H1 (cell line): ENCODE data around the gene KCNG3. TPM values are rescaled to one million over a fixed set of nuclear protein-coding genes. Genes with fewer than 3 reads are reported as not detected.

Experiments used
- CTCF ChIA-PET: fragments of 300-600 bp; sonication (Branson Sonifier 250); formaldehyde crosslinking; loops from one replicate; lab custom pipeline; 2021; ENCODE audit not compliant: partially characterized antibody; lab: Charles Lee
- POLR2A ChIA-PET: fragments of 300-600 bp; sonication (Branson Sonifier 250); formaldehyde crosslinking; loops from one replicate; lab custom pipeline; 2021; ENCODE audit warnings: inconsistent platforms; ENCODE audit not compliant: partially characterized antibody; lab: Charles Lee
- DNase-seq, 2 experiments: peaks; one replicate each; pipeline versions ENCODE4 v3.0.0 to v3.0.0-alpha.2; 2010 to 2022; ENCODE audit warnings: low spot score in 2 of 2, low read depth in 1 of 2, mixed read lengths in 1 of 2
- FAIRE-seq: peaks from 2 replicates; lab custom pipeline; 2011; peaks lifted over from hg19 to GRCh38; lab: Jason Lieb, UNC
- H2AFZ ChIP-seq: 2 replicates; pipeline ENCODE4 v1.8.1; 2012; ENCODE audit warnings: low read length, inconsistent platforms
- H2AK5ac ChIP-seq: 2 replicates; pipeline ENCODE4 v1.6.1; 2013; ENCODE audit warnings: low read depth, low read length
- H2BK120ac ChIP-seq: replicated peaks from 2 replicates; pipeline ENCODE3; 2013; ENCODE audit warnings: low read depth, low read length, inconsistent platforms
- H2BK12ac ChIP-seq: 2 replicates; pipeline ENCODE4 v1.6.1; 2013; ENCODE audit warnings: low read depth, low read length
- H2BK15ac ChIP-seq: 2 replicates; pipeline ENCODE4 v1.6.1; 2013; ENCODE audit warnings: low read length
- H2BK20ac ChIP-seq: 2 replicates; pipeline ENCODE4 v1.6.1; 2013; ENCODE audit warnings: low read length
- H2BK5ac ChIP-seq: 2 replicates; pipeline ENCODE4 v1.6.1; 2013; ENCODE audit warnings: low read depth, low read length
- H3K14ac ChIP-seq: 2 replicates; pipeline ENCODE4 v1.6.1; 2013; ENCODE audit warnings: inconsistent platforms; ENCODE audit not compliant: insufficient read length
- H3K18ac ChIP-seq: 2 replicates; pipeline ENCODE4 v1.6.1; 2013; ENCODE audit warnings: low read length; ENCODE audit errors: extremely low read depth
- H3K23ac ChIP-seq: 2 replicates; pipeline ENCODE4 v1.6.1; 2013; ENCODE audit warnings: inconsistent platforms; ENCODE audit not compliant: insufficient read length
- H3K23me2 ChIP-seq: 2 replicates; pipeline ENCODE4 v1.6.1; 2013; ENCODE audit warnings: low read depth, low read length
- H3K27ac ChIP-seq: 2 replicates; pipeline ENCODE4 v1.6.1; 2011; ENCODE audit warnings: low read depth, low read length, inconsistent platforms
- H3K27me3 ChIP-seq, 4 experiments: replicated peaks in 1 of 4; 1 replicate in 1 of 4; 2 replicates in 3 of 4; pipeline versions ENCODE4 v1.6.1 to v1.8.1; 2011 to 2013; ENCODE audit warnings: low read length in 3 of 4, mild to moderate bottlenecking in 3 of 4, inconsistent platforms in 2 of 4, mixed read lengths in 2 of 4, moderate library complexity in 1 of 4; ENCODE audit not compliant: control insufficient read depth in 3 of 4, insufficient read depth in 3 of 4; ENCODE audit errors: extremely low read depth in 1 of 4
- H3K36me3 ChIP-seq, 4 experiments: 2 replicates each; pipeline versions ENCODE4 v1.6.1 to v1.8.1; 2011 to 2013; ENCODE audit warnings: mild to moderate bottlenecking in 4 of 4, low read length in 3 of 4, moderate library complexity in 2 of 4, control low read depth in 1 of 4, inconsistent platforms in 1 of 4; ENCODE audit not compliant: insufficient read depth in 4 of 4, control insufficient read depth in 2 of 4
- H3K4ac ChIP-seq: replicated peaks from 2 replicates; pipeline ENCODE3; 2013; ENCODE audit warnings: low read length, low read depth, mixed read lengths, inconsistent platforms; ENCODE audit not compliant: insufficient read length
- H3K4me1 ChIP-seq, 4 experiments: replicated peaks in 1 of 4; 1 replicate in 1 of 4; 2 replicates in 3 of 4; pipeline versions ENCODE4 v1.6.1 to v1.8.1; 2011 to 2013; ENCODE audit warnings: low read length in 3 of 4, inconsistent platforms in 2 of 4, mixed read lengths in 1 of 4; ENCODE audit not compliant: insufficient read depth in 4 of 4, control insufficient read depth in 3 of 4
- H3K4me2 ChIP-seq, 2 experiments: 2 replicates each; pipeline versions ENCODE4 v1.6.1 to v1.8.1; 2011 to 2013; ENCODE audit warnings: low read depth in 2 of 2, low read length in 2 of 2, control low read depth in 1 of 2, inconsistent platforms in 1 of 2, mild to moderate bottlenecking in 1 of 2; ENCODE audit not compliant: insufficient read depth in 1 of 2
- H3K4me3 ChIP-seq, 4 experiments: fragments of 200-600, 300-600 bp in 1 of 4; sonication (generic), shearing (Covaris generic), sonication (Bioruptor Twin) in 1 of 4; 2 replicates each; pipeline versions ENCODE4 v1.5.1 to v1.8.1; 2011 to 2016; ENCODE audit warnings: low read length in 4 of 4, low read depth in 3 of 4, control low read depth in 2 of 4, inconsistent platforms in 2 of 4, mild to moderate bottlenecking in 2 of 4, mixed read lengths in 1 of 4, moderate library complexity in 1 of 4; ENCODE audit not compliant: insufficient read depth in 2 of 4; ENCODE audit errors: extremely low read depth in 1 of 4
- H3K56ac ChIP-seq: replicated peaks from 2 replicates; pipeline ENCODE3; 2013; ENCODE audit warnings: low read depth, mild to moderate bottlenecking, mixed read lengths, low read length, inconsistent platforms; ENCODE audit not compliant: insufficient read length
- H3K79me1 ChIP-seq: 2 replicates; pipeline ENCODE4 v1.6.1; 2013; ENCODE audit warnings: low read depth, low read length, control low read depth
- H3K79me2 ChIP-seq, 2 experiments: 2 replicates each; pipeline versions ENCODE4 v1.6.1 to v1.8.1; 2012 to 2013; ENCODE audit warnings: low read length in 2 of 2, mild to moderate bottlenecking in 2 of 2, inconsistent platforms in 1 of 2; ENCODE audit not compliant: insufficient read depth in 2 of 2, control insufficient read depth in 1 of 2
- H3K9ac ChIP-seq, 4 experiments: replicated peaks in 1 of 4; 1 replicate in 1 of 4; 2 replicates in 3 of 4; pipeline versions ENCODE4 v1.6.1 to v1.8.1; 2011 to 2013; ENCODE audit warnings: low read depth in 3 of 4, low read length in 3 of 4, control low read depth in 2 of 4, mild to moderate bottlenecking in 2 of 4, moderate library complexity in 2 of 4, inconsistent platforms in 1 of 4; ENCODE audit errors: extremely low read depth in 1 of 4
- H3K9me3 ChIP-seq, 2 experiments: 2 replicates each; pipeline versions ENCODE4 v1.6.1 to v1.8.1; 2012 to 2013; ENCODE audit warnings: mild to moderate bottlenecking in 2 of 2, moderate library complexity in 2 of 2, control low read depth in 1 of 2, inconsistent platforms in 1 of 2, low read depth in 1 of 2, low read length in 1 of 2, mixed read lengths in 1 of 2; ENCODE audit not compliant: insufficient read depth in 2 of 2
- H4K20me1 ChIP-seq, 2 experiments: replicated peaks in 1 of 2; 2 replicates each; pipeline versions ENCODE3 to v1.8.1; 2011 to 2013; ENCODE audit warnings: inconsistent platforms in 2 of 2, low read length in 2 of 2, mild to moderate bottlenecking in 1 of 2; ENCODE audit not compliant: insufficient read depth in 2 of 2, control insufficient read depth in 1 of 2
- H4K5ac ChIP-seq: 2 replicates; pipeline ENCODE4 v1.6.1; 2013; ENCODE audit warnings: low read length, low read depth, mixed read lengths, inconsistent platforms; ENCODE audit not compliant: insufficient read length
- H4K8ac ChIP-seq: 2 replicates; pipeline ENCODE4 v1.8.0; 2013; ENCODE audit warnings: mild to moderate bottlenecking, moderate library complexity, low read length, inconsistent platforms; ENCODE audit not compliant: insufficient read depth; ENCODE audit errors: extremely low read depth
- H4K91ac ChIP-seq: replicated peaks from 2 replicates; pipeline ENCODE3; 2013; ENCODE audit warnings: low read length, mixed read lengths, inconsistent platforms; ENCODE audit not compliant: insufficient read length
- ATF3 ChIP-seq: IDR thresholded peaks from 2 replicates; pipeline ENCODE4 v1.6.1; 2011; ENCODE audit warnings: low read depth, mild to moderate bottlenecking, low read length; ENCODE audit not compliant: insufficient read depth
- BACH1 ChIP-seq: IDR thresholded peaks from 2 replicates; pipeline ENCODE4 v1.6.1; 2012; ENCODE audit warnings: low read length, improper control_type of control experiment
- CEBPB ChIP-seq: IDR thresholded peaks from 2 replicates; pipeline ENCODE4 v1.6.1; 2012; ENCODE audit warnings: low read depth, low read length
- GTF2F1 ChIP-seq: IDR thresholded peaks from 2 replicates; pipeline ENCODE4 v1.6.1; 2012; ENCODE audit warnings: low read depth, low read length, improper control_type of control experiment, borderline replicate concordance
- JUN ChIP-seq: IDR thresholded peaks from 2 replicates; pipeline ENCODE4 v1.6.1; 2011; ENCODE audit warnings: low read depth, mild to moderate bottlenecking, improper control_type of control experiment, low read length
- RAD21 ChIP-seq, 2 experiments: IDR thresholded peaks in 1 of 2; conservative IDR thresholded peaks in 1 of 2; 2 replicates each; pipeline ENCODE4 v1.6.1; 2011; ENCODE audit warnings: low read depth in 2 of 2, low read length in 2 of 2, improper control_type of control experiment in 1 of 2, inconsistent platforms in 1 of 2, mild to moderate bottlenecking in 1 of 2, moderate library complexity in 1 of 2
- SAP30 ChIP-seq: fragments of 300-600 bp; sonication (generic); IDR thresholded peaks from 2 replicates; pipeline ENCODE4 v1.7.1; 2012; ENCODE audit warnings: low read length, moderate library complexity, mild to moderate bottlenecking, inconsistent platforms; ENCODE audit not compliant: insufficient read depth, insufficient replicate concordance
- SIN3A ChIP-seq, 2 experiments: IDR thresholded peaks in 1 of 2; conservative IDR thresholded peaks in 1 of 2; 2 replicates each; pipeline ENCODE4 v1.6.1; 2011 to 2012; ENCODE audit warnings: low read length in 2 of 2, improper control_type of control experiment in 1 of 2, low read depth in 1 of 2, mild to moderate bottlenecking in 1 of 2
- ZNF274 ChIP-seq: IDR thresholded peaks from 2 replicates; pipeline ENCODE4 v1.7.0; 2012; ENCODE audit warnings: low read length, borderline replicate concordance; ENCODE audit errors: extremely low read depth
- polyA plus RNA-seq, 7 experiments: library from polyadenylated mRNA; depleted of rRNA in 3 of 7; stranded (reverse) in 5 of 7; unstranded in 2 of 7; fragments of >200 nt in 5 of 7; fragments of 200-250 nt in 2 of 7; gene quantifications; 1 replicate in 5 of 7; 2 replicates in 1 of 7; 4 replicates in 1 of 7; pipeline versions ENCODE4 v1.2.1 to v1.2.3, GENCODE V29; 2011 to 2013; ENCODE audit warnings: missing spikeins in 2 of 7, mixed read lengths in 2 of 7
- total RNA-seq: library from RNA; stranded (reverse); fragmentation: NEBNext Ultra II Directional; extraction: Animal tissue kit (Norgen Biotek cat#: 25700); gene quantifications from 2 replicates; pipeline ENCODE4 v1.2.1, GENCODE V29; 2021

The KCNG3 gene
- total and polyA plus RNA-seq, 2 of the 8 experiments (the other 6 are each of a cell fraction or from before 2014, with no cell fraction given) = 8.1 to 21.3 TPM

GRCh38 chr2:42414648-42415047 is 79.1 kb downstream of the KCNG3 start:
- Histone ChIP-seq H2AK5ac (no peak overlapping the region), H4K5ac (no peak overlapping the region), H3K4me1 (no peaks in the 10 kb centered on the region), H2BK5ac (no peak overlapping the region), H3K27ac (no peak overlapping the region), H3K4ac (no peak overlapping the region), H2AFZ (no peak overlapping the region), H3K79me2 (peaks cover 0 to 15% of the 10 kb centered on the region in 2 experiments; a peak in 2 of 4 replicates), H3K9me3 (peaks cover 9 to 14% of the 10 kb centered on the region in 2 experiments; a peak in 2 of 4 replicates), H2BK12ac (no peak overlapping the region), H3K4me3 (no peak overlapping the region), H3K4me2 (no peak overlapping the region), H3K27me3 (no peaks in the 10 kb centered on the region), H3K79me1 (no peaks in the 10 kb centered on the region; the same call in 1 of the 2 replicates), H3K36me3 (peaks cover 0 to 21% (median 6%) of the 10 kb centered on the region in 4 experiments; a peak in 3 of 8 replicates), H2BK15ac (no peak overlapping the region), H2BK120ac (no peak overlapping the region), H4K20me1 (peaks cover 0 to 1% of the 10 kb centered on the region in 2 experiments), H2BK20ac (no peak overlapping the region), H4K91ac (no peak overlapping the region), H3K18ac (no peak overlapping the region), H3K23me2 (no peaks in the 10 kb centered on the region), H4K8ac (no peak overlapping the region), H3K56ac (no peak overlapping the region), H3K14ac (no peak overlapping the region), H3K9ac (no peak overlapping the region), H3K23ac (no peak overlapping the region)
- no peak for FAIRE-seq
- POLR2A ChIA-PET = interaction anchor here (0.9 kb wide), 1 partner anchor 22 kb away, joined by 3 read pairs; no protein-coding TSS in a partner anchor
- CTCF ChIA-PET = no interaction called here
- DNase-seq = no peak
- TF ChIP-seq ZNF274 (no peak), ATF3 (no peak), JUN (no peak), GTF2F1 (no peak), SAP30 (no peak), BACH1 (no peak), SIN3A (conservative IDR thresholded peaks at IDR 0.05 in 1 of 2, IDR thresholded peaks at IDR 0.05 in 1 of 2; ENCODE audit: low read depth in 1 of 2, low read length in 2 of 2) (no peak), CEBPB (no peak), RAD21 (IDR thresholded peaks at IDR 0.05 in 1 of 2, conservative IDR thresholded peaks at IDR 0.05 in 1 of 2; ENCODE audit: low read depth in 2 of 2, low read length in 2 of 2) (no peak)
